Gastroesophageal sphincter (tissue), 4 donors: Measurements from ENCODE around the gene PMFBP1. TPM values are rescaled to one million over a fixed set of nuclear protein-coding genes. Genes with fewer than 3 reads are reported as not detected.

Experiments used
- ATAC-seq: fragments of 150-250 bp; one replicate; pipeline ENCODE4 v1.9.1; 2016; ENCODE audit warnings: mild to moderate bottlenecking, moderate library complexity
- H3K27ac ChIP-seq, 4 donors: fragments of 200-600 bp; sonication (generic) in 3 of 4; 1 replicate in 3 of 4; 2 replicates in 1 of 4; pipeline ENCODE4 v1.5.1; 2016 to 2019
- H3K27me3 ChIP-seq: fragments of 200-600 bp; sonication (generic); one replicate; pipeline ENCODE4 v1.5.1; 2019
- H3K36me3 ChIP-seq, 2 donors: fragments of 200-600 bp; sonication (generic); one replicate each; pipeline ENCODE4 v1.5.1; 2019; ENCODE audit warnings: control low read depth in 1 of 2
- H3K4me1 ChIP-seq, 3 donors: fragments of 200-600 bp; sonication (generic); 1 replicate in 2 of 3; 2 replicates in 1 of 3; pipeline ENCODE4 v1.5.1; 2016 to 2019; ENCODE audit warnings: control low read depth in 2 of 3
- H3K4me3 ChIP-seq, 2 donors: fragments of 200-600 bp; sonication (generic); one replicate each; pipeline ENCODE4 v1.5.1; 2019; ENCODE audit warnings: mild to moderate bottlenecking in 1 of 2, moderate library complexity in 1 of 2
- H3K9me3 ChIP-seq, 3 donors: fragments of 200-600 bp; sonication (generic); one replicate each; pipeline ENCODE4 v1.5.1; 2017 to 2019; ENCODE audit warnings: control low read depth in 2 of 3
- CTCF ChIP-seq, 4 experiments: fragments of 200-600 bp in 2 of 4; fragments of 450-650 bp in 2 of 4; sonication (generic) in 1 of 4; IDR thresholded peaks; one replicate each; pipeline ENCODE4 v1.5.1; 2017 to 2019; ENCODE audit warnings: antibody characterized with exemption in 4 of 4, mild to moderate bottlenecking in 2 of 4, moderate library complexity in 2 of 4
- EP300 ChIP-seq: sonication (generic); formaldehyde crosslinking; IDR thresholded peaks from one replicate; pipeline ENCODE4 v1.6.1; 2017; ENCODE audit warnings: antibody characterized with exemption, mild to moderate bottlenecking
- POLR2A ChIP-seq, 2 donors: fragments of 450-650 bp; IDR thresholded peaks; one replicate each; pipeline ENCODE4 v1.6.1; 2017; ENCODE audit warnings: antibody characterized with exemption in 2 of 2, mild to moderate bottlenecking in 2 of 2, moderate library complexity in 1 of 2
- POLR2AphosphoS5 ChIP-seq: sonication (generic); formaldehyde crosslinking; IDR thresholded peaks from one replicate; pipeline ENCODE4 v1.6.1; 2017; ENCODE audit warnings: antibody characterized with exemption
- WGBS, 2 donors: methylation state at CpG; one replicate each; pipeline ENCODE4 v1.1.5; 2018; ENCODE audit warnings: low coverage in 1 of 2; 5-methylcytosine and 5-hydroxymethylcytosine counted together
- total RNA-seq, 4 donors: library from RNA; depleted of rRNA; stranded (reverse); fragments of >200 nt; gene quantifications; one replicate each; pipeline ENCODE4 v1.1.0, GENCODE V29; 2016

The PMFBP1 gene
- total RNA-seq, 4 donors from 2014 or later = 0.16 to 0.81 (median 0.39) TPM; not detected in 1

GRCh38 chr16:72203401-72203800 is 31.4 kb upstream of the PMFBP1 start:
- Histone ChIP-seq H3K4me1 (peaks cover 0 to 7% (median 0%) of the 10 kb centered on the region in 3 donors), H3K9me3 (no peaks in the 10 kb centered on the region), H3K36me3 (no peaks in the 10 kb centered on the region), H3K27me3 (peaks cover 25% of the 10 kb centered on the region), H3K27ac (peak overlapping the region in 2 of 4 donors; percentile 42 to 49), H3K4me3 (no peak overlapping the region)
- WGBS, 2 donors = 29 to 43% methylated on average over 2 to 6 of the region's 6 CpGs
- TF ChIP-seq CTCF (IDR thresholded peaks at IDR 0.05) = no peak
- ATAC-seq = peak; percentile 54

GRCh38 chr16:72202014-72202413 is 30.1 kb upstream of the PMFBP1 start:
- no peak for ATAC-seq
- H3K9me3 ChIP-seq = no peaks in the 10 kb centered on the region
- WGBS, 2 donors = 67% methylated on average over 1 to 2 of the region's 2 CpGs
- H3K27ac ChIP-seq = no peak overlapping the region
- no peaks in the 10 kb centered on the region for H3K36me3 ChIP-seq
- peaks cover 27% of the 10 kb centered on the region for H3K27me3 ChIP-seq
- no peak for TF ChIP-seq CTCF (IDR thresholded peaks at IDR 0.05)
- TF ChIP-seq POLR2AphosphoS5 = no peak
- no peak for TF ChIP-seq POLR2A (IDR thresholded peaks at IDR 0.05)
- TF ChIP-seq EP300 = no peak
- H3K4me3 ChIP-seq = no peak overlapping the region
- H3K4me1 ChIP-seq = peaks cover 0 to 17% (median 0%) of the 10 kb centered on the region in 3 donors

DNA sequence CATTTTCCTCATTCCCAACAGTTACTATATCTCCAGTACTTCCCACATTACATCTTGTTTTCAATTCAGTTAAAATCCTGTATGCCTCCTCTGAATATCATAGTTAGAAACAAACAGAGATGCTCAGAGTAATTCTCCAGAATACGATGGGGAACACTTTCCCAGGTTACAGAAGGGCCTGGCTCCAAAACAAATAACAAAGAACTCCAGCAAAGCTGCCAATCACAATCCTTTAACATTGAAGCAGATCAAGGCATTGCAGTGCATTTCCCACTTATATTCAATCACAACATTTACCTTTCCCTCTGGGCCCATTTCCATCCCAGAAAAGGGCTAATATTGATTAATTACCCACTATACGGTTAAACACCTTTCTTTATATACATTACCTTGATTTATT is 29.4 kb upstream of the PMFBP1 start:
- Histone ChIP-seq H3K36me3 (no peaks in the 10 kb centered on the region), H3K4me1 (peaks cover 0 to 17% (median 0%) of the 10 kb centered on the region in 3 donors), H3K27ac (no peak overlapping the region), H3K9me3 (no peaks in the 10 kb centered on the region), H3K4me3 (no peak overlapping the region), H3K27me3 (peaks cover 27% of the 10 kb centered on the region)
- 78 to 93% methylated on average over 2 of the region's 2 CpGs for WGBS, 2 donors
- no peak for ATAC-seq
- TF ChIP-seq CTCF (IDR thresholded peaks at IDR 0.05) (no peak), POLR2AphosphoS5 (no peak), POLR2A (IDR thresholded peaks at IDR 0.05) (no peak), EP300 (no peak)

DNA sequence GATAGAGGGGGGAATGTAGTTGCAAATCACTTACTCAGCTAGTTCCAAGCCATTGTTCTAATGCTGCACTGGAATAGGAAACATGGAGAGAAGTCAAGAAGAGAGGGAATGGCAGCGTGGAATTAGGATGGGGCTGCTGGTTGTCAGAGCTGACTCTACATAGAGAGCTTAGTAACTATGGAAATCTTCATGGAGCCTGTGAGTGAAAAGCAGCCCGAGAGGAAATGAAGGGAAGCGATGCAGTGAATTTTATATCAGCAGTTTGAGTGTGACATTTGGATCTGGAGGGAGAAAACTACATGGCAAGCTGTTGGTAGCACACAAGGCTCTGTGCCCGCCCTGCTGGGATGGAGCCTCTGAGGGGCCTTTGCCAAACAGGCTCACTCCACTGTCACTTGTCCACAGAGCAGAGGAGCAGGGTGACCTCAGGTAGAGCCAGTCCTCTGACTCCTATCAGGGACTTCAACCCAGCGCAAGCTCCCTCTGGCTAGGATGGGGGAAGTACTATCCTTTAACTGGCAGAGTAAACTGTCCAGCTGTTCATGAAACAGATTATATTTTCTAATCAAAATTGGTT is 27.9 kb upstream of the PMFBP1 start:
- no peak for ATAC-seq
- Histone ChIP-seq H3K36me3 (no peaks in the 10 kb centered on the region), H3K4me1 (peaks cover 0 to 17% (median 0%) of the 10 kb centered on the region in 3 donors), H3K9me3 (no peaks in the 10 kb centered on the region), H3K27me3 (peaks cover 27% of the 10 kb centered on the region), H3K27ac (no peak overlapping the region), H3K4me3 (no peak overlapping the region)
- TF ChIP-seq CTCF (IDR thresholded peaks at IDR 0.05) (no peak), POLR2A (IDR thresholded peaks at IDR 0.05) (no peak), EP300 (no peak), POLR2AphosphoS5 (no peak)
- 91% methylated on average over 4 to 5 of the region's 5 CpGs for whole genome bisulfite sequencing, 2 donors

DNA sequence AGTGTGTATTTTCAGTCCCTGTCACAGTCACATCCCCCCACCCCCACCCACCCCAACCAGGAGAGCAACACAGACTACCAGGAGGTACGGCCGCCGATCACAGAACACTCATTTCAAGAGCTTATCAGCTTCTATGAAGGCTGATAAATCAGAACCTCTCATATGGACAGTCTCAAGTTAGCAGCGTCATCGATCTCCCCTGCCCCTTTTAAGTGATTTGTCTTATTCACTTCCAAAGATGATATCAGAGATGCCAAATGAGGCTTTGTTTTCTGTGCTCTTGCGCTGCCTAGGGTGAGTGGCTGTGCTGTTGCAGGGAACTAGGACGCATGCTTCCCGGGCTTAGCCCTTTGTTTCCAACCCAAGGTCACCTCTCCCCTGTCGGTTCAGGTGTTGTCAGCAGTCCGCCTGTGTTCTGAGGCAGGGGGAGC is 26.8 kb upstream of the PMFBP1 start:
- no peak for ATAC-seq
- Histone ChIP-seq H3K27me3 (peaks cover 20% of the 10 kb centered on the region), H3K27ac (no peak overlapping the region), H3K9me3 (no peaks in the 10 kb centered on the region), H3K36me3 (no peaks in the 10 kb centered on the region), H3K4me3 (no peak overlapping the region), H3K4me1 (peaks cover 0 to 17% (median 0%) of the 10 kb centered on the region in 3 donors)
- TF ChIP-seq POLR2A (IDR thresholded peaks at IDR 0.05) (no peak), CTCF (IDR thresholded peaks at IDR 0.05) (no peak), POLR2AphosphoS5 (no peak), EP300 (no peak)
- 16% methylated on average over 7 of the region's 10 CpGs; no CpG with 5 or more reads in 1 of the 2 donors for WGBS, 2 donors
